Right lobe of liver (tissue), 6 donors: ENCODE measurements around the gene GNG12. TPM values are rescaled to one million over a fixed set of nuclear protein-coding genes. Genes with fewer than 3 reads are reported as not detected.

Source experiments
- ATAC-seq, 4 donors: fragments of 200-7000 bp; cut with Tn5 transposase; one replicate each; pipeline ENCODE4 v1.9.1; 2020; ENCODE audit warnings: mild to moderate bottlenecking in 4 of 4, moderate library complexity in 4 of 4
- DNase-seq, 3 donors: peaks; one replicate each; pipeline ENCODE4 v3.0.0-alpha.2; 2020
- H3K27ac ChIP-seq, 3 donors: fragments of 200-600 bp; one replicate each; pipeline ENCODE4 v1.8.0; 2022
- H3K27me3 ChIP-seq, 2 donors: fragments of 200-600 bp; one replicate each; pipeline ENCODE4 v1.8.0; 2022
- H3K36me3 ChIP-seq, 4 donors: fragments of 200-600 bp; sonication (generic) in 1 of 4; one replicate each; pipeline versions ENCODE4 v1.5.1 to v1.8.0; 2017 to 2022; ENCODE audit warnings: control low read depth in 1 of 4
- H3K4me1 ChIP-seq, 4 donors: fragments of 200-600 bp; sonication (generic) in 1 of 4; one replicate each; pipeline versions ENCODE4 v1.5.1 to v1.8.0; 2017 to 2022; ENCODE audit warnings: control low read depth in 1 of 4
- H3K4me3 ChIP-seq, 3 donors: fragments of 200-600 bp; one replicate each; pipeline ENCODE4 v1.8.0; 2022
- H3K9me3 ChIP-seq, 4 donors: fragments of 200-600 bp; sonication (generic) in 1 of 4; one replicate each; pipeline versions ENCODE4 v1.5.1 to v1.8.0; 2017 to 2022; ENCODE audit warnings: control low read depth in 1 of 4
- CTCF ChIP-seq, 4 donors: fragments of 200-600 bp in 3 of 4; fragments of 450-650 bp in 1 of 4; IDR thresholded peaks; one replicate each; pipeline versions ENCODE4 v1.5.1 to v1.8.0; 2016 to 2022; ENCODE audit warnings: antibody characterized with exemption in 4 of 4, mild to moderate bottlenecking in 2 of 4
- POLR2A ChIP-seq: fragments of 450-650 bp; IDR thresholded peaks from one replicate; pipeline ENCODE4 v1.6.1; 2017; ENCODE audit warnings: antibody characterized with exemption, mild to moderate bottlenecking
- WGBS: methylation state at CpG from one replicate; pipeline ENCODE4 v1.1.6; 2018; ENCODE audit warnings: low coverage, low lambda C conversion rate; ENCODE audit not compliant: insufficient coverage; ENCODE audit errors: missing lambda C conversion rate; 5-methylcytosine and 5-hydroxymethylcytosine counted together
- intact Hi-C, 2 donors: fragments of 100-400 bp; cut with DNase I; formaldehyde crosslinking; loops; one replicate each; pipeline versions ENCODE4 v1.11.2 to v1.14.1; 2022
- total RNA-seq, 6 experiments: library from RNA; depleted of rRNA in 2 of 6; stranded (reverse); fragments of >200 nt in 2 of 6; fragmentation: NEBNext Ultra II Directional in 3 of 6; extraction: Animal tissue kit (Norgen Biotek cat#: 25700) in 3 of 6; gene quantifications; one replicate each; pipeline versions ENCODE4 v1.1.0 to v1.2.4, GENCODE V29; 2016 to 2023
- donor health status: DM: no; HTN: yes; CAD: no.
- donor health status: DM: no; HTN: no; CAD: no.
- donor health status: DM: no; HTN: no; CAD: no.
- donor health status: DM: no; HTN: yes; CAD: no.
- donor health status: DM: no; HTN: yes; CAD: no.

Gene GNG12
- total RNA-seq, 6 experiments from 2014 or later = 18.8 to 52.7 (median 33.9) TPM

- intact Hi-C loops = no loop called here
- H3K27me3 ChIP-seq = no peaks in the 10 kb centered on the region
- H3K4me3 ChIP-seq = no peak overlapping the region
- no peaks in the 10 kb centered on the region for H3K36me3 ChIP-seq
- DNase-seq (no peak), ATAC-seq (no peak)
- WGBS = 69% methylated on average over 2 of the region's 2 CpGs
- H3K27ac ChIP-seq = no peak overlapping the region
- H3K4me1 ChIP-seq = peaks cover 0 to 28% (median 10%) of the 10 kb centered on the region in 4 donors
- no peaks in the 10 kb centered on the region for H3K9me3 ChIP-seq
- TF ChIP-seq CTCF (IDR thresholded peaks at IDR 0.05) (no peak), POLR2A (no peak)
These were observed 111.5 kb downstream of the GNG12 start for GRCh38 chr1:67721650-67722291.

DNA sequence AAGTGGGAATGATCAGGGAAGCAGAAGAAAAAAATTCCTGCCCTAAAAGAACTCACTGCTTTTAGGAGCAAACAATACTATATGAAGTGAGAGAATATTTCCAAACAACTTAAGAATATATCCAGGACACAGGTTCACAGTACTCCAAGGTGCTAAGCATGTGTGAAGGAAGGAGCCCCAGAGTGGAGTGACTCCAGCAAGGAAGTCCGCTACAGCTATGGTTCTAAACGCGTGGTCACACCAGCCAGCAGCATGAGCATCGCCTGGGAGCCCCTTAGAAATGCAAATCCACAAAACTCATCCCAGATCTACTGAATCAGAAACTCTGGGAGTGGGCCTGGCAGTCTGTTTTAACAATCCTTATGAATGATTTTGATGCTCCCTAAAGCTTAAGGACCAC, 112.2 kb downstream of the GNG12 start:
- DNase-seq = no peak
- no peak overlapping the region for H3K27ac ChIP-seq
- intact Hi-C loops = no loop called here
- ATAC-seq = no peak
- H3K9me3 ChIP-seq = no peaks in the 10 kb centered on the region
- H3K4me3 ChIP-seq = no peak overlapping the region
- H3K27me3 ChIP-seq = no peaks in the 10 kb centered on the region
- H3K4me1 ChIP-seq = peaks cover 0 to 35% (median 13%) of the 10 kb centered on the region in 4 donors
- TF ChIP-seq CTCF (IDR thresholded peaks at IDR 0.05) (no peak), POLR2A (no peak)
- no peaks in the 10 kb centered on the region for H3K36me3 ChIP-seq
- no CpG with 5 or more reads among the region's 4 CpGs for WGBS

DNA sequence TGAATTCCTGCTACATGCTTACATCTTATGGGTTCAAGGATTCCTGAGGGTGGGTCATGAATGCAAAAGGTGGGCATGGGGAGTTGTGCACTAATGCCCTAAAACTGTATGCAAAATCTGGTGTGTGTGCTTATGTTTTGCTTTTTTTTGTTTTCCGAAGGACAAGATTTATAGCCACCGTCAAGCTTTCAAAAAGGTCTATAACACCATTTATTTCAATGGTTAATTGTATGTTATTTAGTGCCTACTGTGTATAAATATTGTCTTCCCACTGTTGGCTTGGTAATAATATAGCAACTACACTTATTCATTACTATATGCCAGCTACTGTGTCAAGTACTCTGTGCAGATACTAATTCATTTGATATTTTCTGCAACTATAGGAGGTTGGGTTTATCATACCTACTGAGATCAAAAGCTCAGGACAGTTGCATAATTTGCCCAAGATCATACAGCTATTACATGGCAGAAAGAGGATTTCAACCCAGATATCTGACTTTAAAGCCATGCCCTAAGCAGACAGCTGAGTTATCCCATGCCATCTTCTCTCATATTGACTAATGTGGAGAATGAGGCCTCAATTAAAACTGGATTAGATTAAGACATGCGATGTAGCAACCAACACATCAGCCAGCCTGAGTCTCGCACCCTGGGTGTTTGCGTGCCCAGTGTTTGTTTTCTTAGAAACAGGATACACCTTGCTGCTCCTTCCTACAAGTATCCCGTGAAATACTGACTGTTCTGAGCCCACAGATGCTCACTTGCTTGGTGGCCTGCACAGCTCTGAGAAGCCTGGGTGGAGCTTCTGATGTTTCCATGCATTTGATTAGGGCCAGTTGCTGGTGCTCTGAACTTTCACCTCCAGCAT, 113.7 kb downstream of the GNG12 start:
- H3K9me3 ChIP-seq = no peaks in the 10 kb centered on the region
- no peaks in the 10 kb centered on the region for H3K36me3 ChIP-seq
- DNase-seq (no peak), ATAC-seq (no peak)
- intact Hi-C loops = no loop called here
- H3K4me3 ChIP-seq = no peak overlapping the region
- H3K4me1 ChIP-seq = peaks cover 0 to 40% (median 14%) of the 10 kb centered on the region in 4 donors
- H3K27me3 ChIP-seq = no peaks in the 10 kb centered on the region
- no peak for TF ChIP-seq CTCF (IDR thresholded peaks at IDR 0.05)
- no peak for TF ChIP-seq POLR2A
- WGBS = 79% methylated on average over 6 of the region's 6 CpGs
- no peak overlapping the region for H3K27ac ChIP-seq

DNA sequence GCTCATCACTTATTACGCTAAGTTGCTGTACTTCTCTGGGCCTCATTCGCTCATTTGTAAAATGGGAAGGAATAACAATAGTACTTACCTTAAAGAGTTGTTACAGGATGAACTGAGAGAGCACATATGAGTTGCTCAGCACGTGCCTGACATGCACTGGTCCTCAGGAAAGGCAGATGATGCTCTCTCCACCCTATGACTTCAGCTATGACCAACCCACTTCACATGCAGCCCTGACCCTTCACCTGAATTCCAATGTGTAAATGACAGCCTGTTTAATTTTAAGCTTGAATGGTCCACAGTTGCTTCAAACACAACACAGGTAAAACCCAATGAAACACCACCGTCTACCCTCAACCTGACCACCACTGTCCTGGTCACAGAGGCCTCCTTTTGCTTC, 115.4 kb downstream of the GNG12 start:
- intact Hi-C loops = no loop called here
- peak; percentile 39 for TF ChIP-seq POLR2A
- no peak for TF ChIP-seq CTCF (IDR thresholded peaks at IDR 0.05)
- no peaks in the 10 kb centered on the region for H3K27me3 ChIP-seq
- peak overlapping the region in 2 of 3 donors; percentile 18 to 54 for H3K27ac ChIP-seq
- ATAC-seq = peak; percentile 54 to 81 (median 68)
- DNase-seq = peak in 1 of 3 donors; percentile 53
- H3K4me3 ChIP-seq = no peak overlapping the region
- no peaks in the 10 kb centered on the region for H3K36me3 ChIP-seq
- H3K9me3 ChIP-seq = no peaks in the 10 kb centered on the region
- WGBS = 49% methylated on average over 4 of the region's 4 CpGs
- peaks cover 0 to 42% (median 18%) of the 10 kb centered on the region in 4 donors for H3K4me1 ChIP-seq
